NB4 (cell line): ENCODE measurements around the gene KDM6A.

Experiments
- MYC ChIP-seq: IDR thresholded peaks from 2 replicates; pipeline ENCODE4 v1.6.1; 2011; ENCODE audit warnings: low read depth, low read length
- POLR2A ChIP-seq: IDR thresholded peaks from 2 replicates; pipeline ENCODE4 v1.6.1; 2011; ENCODE audit warnings: mild to moderate bottlenecking; ENCODE audit not compliant: insufficient read length; ENCODE audit errors: extremely low read depth
- TF ChIP-seq, protein P1 (sequence below): IDR thresholded peaks from one replicate; pipeline ENCODE4 v1.5.1; 2012; ENCODE audit warnings: low read depth, low read length
- TF ChIP-seq, protein P2 (sequence below): IDR thresholded peaks from 2 replicates; pipeline ENCODE4 v1.6.1; 2011; ENCODE audit warnings: low read depth, low read length

DNA sequence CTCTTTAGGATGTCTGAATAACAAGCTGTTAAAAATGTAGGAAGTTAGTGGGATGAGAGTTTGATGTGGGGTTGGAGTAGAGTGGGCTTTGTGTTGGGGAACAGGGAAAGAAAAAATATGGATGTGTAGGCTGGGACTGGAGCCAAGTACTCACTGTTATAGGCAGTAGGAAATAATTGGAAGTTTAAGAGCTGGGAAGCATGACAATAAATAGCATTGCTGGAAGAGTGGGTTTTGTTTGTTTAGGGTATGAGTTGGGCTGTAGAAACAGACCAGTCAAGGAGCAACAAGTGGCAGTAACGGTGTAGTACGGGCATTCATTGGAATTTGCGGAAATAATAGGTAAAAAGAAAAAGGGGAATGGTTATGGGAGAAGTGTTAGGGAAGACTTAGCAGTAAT is 81.6 kb downstream of the KDM6A start:
- TF ChIP-seq, protein P1, sequence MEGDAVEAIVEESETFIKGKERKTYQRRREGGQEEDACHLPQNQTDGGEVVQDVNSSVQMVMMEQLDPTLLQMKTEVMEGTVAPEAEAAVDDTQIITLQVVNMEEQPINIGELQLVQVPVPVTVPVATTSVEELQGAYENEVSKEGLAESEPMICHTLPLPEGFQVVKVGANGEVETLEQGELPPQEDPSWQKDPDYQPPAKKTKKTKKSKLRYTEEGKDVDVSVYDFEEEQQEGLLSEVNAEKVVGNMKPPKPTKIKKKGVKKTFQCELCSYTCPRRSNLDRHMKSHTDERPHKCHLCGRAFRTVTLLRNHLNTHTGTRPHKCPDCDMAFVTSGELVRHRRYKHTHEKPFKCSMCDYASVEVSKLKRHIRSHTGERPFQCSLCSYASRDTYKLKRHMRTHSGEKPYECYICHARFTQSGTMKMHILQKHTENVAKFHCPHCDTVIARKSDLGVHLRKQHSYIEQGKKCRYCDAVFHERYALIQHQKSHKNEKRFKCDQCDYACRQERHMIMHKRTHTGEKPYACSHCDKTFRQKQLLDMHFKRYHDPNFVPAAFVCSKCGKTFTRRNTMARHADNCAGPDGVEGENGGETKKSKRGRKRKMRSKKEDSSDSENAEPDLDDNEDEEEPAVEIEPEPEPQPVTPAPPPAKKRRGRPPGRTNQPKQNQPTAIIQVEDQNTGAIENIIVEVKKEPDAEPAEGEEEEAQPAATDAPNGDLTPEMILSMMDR: no peak
- no peak for TF ChIP-seq MYC
- TF ChIP-seq POLR2A: no peak
- TF ChIP-seq, protein P2, sequence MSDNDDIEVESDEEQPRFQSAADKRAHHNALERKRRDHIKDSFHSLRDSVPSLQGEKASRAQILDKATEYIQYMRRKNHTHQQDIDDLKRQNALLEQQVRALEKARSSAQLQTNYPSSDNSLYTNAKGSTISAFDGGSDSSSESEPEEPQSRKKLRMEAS: no peak
